Hematopoietic multipotent progenitor cell treated with erythropoietin and hydrocortisone succinate and interleukin-3 and kit ligand, for 4 days (in vitro differentiated cells): Measurements from ENCODE around the gene SPO11.

Experiments used
- DNase-seq: peaks from one replicate; pipeline ENCODE4 v3.0.0-alpha.2; 2015

The SPO11 gene

GRCh38 chr20:57378646-57379262, 49.2 kb downstream of the SPO11 start:
- DNase-seq, result no peak

DNA sequence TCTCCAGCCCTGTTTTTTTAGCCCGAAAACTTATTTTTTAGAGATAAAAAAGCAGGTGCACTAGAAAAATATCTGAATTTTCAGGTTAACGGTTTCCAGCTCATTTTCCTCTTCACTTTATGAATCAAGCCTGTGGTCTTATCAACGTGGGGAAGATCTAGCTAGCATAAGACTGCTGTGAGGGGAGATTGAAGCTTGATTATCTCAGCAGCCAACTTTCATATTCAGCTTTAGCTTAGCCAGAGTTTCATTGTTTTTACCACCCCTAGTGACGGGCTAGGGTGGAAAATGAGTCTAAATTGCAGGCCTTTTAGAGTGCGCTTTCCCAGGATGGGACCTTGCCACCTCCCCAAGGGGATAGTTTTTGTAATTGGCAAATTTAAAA, 49.7 kb downstream of the SPO11 start:
- DNase-seq, result peak; percentile 18

DNA sequence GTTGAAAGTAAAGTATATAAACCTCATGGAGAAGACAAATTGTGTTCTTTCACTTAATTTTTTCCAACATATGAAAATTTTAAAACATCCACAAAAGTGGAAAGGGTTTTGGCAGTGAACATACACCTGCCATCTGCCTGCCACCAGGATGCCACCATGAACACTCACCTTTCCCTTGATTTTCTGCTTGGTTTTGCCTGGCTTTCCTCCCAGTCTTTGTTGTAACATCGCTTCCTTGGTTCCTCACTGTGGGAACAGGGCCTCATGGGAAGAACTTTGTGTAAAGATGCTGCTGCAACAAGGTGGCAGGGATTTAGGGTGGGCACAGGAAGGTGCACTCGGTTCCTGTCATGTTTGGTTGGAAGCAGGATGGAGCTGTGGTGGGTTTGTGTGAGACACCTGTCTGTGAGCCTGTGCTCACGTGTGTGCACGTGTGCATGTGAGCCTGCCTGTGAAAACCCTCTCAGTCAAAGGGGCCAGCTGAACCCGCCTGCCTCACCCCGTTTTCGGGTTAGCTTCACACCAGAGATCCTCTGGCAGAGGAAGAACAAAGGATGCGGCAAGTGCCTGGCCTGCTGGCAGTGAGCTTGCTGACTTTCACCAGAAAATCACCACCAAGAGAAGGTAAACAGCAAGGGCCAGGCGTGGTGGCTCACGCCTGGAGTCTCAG, 50.6 kb downstream of the SPO11 start:
- no peak for DNase-seq

DNA sequence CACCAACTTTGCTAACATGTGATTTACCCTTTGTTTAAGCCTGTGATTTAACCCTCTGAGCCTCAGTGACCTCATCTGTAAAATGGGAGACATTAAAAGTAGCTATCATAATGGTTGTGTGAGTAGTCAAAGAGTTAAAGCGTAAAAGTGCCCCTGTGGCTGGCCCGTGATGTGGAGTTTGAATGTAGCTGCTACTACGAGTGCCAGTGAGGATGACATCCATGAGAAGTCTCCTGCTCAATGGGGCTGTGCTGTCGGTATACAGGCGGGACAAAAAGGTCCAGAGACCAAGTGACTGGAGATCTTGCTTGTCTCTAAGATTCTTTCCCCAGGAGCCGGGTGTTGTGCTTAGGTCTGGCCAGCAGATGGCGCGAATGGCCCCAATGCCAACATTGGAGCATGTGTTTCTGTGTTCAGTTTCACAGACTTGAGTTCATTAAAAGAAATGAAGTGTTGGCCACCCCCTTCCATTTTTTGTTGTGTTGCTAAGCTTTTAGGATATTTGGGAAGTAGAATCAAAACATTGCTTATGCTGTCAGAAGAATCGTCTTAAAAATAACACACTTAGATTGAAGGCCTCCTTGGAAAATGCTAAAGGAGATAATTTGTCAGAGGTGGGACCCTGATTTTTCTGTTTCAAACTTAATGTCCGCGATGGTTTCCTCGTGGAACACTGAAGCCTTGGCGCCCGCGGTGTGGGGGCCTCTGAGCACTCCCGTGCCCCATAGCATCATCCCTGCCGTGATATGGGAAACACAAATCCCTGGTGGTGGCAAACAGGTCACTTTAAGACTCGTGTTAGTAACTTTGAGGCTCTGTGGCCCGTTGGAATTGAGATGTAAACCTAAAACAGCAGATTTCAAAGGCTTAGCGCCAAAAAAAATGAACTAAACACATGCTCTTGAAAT, 52.2 kb downstream of the SPO11 start:
- DNase-seq, result peak; percentile 91

DNA sequence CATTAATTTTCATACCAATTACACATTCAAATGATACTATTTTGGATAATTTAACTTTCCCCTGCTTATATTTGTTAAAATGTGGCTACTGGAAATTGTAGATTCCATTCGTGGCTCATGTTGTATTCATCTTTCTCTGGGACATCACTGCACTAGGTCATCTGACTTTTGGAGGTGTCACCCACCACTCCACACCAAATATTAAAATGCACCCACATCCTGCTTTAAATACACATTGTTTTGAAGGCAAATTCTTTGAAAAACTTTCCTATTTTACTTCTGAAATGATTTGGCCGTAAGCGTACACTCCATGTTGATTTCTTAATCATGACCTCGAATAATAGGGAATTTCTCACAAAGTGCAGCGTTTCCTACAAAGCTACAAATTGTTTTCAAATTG, 52.9 kb downstream of the SPO11 start:
- no peak for DNase-seq

DNA sequence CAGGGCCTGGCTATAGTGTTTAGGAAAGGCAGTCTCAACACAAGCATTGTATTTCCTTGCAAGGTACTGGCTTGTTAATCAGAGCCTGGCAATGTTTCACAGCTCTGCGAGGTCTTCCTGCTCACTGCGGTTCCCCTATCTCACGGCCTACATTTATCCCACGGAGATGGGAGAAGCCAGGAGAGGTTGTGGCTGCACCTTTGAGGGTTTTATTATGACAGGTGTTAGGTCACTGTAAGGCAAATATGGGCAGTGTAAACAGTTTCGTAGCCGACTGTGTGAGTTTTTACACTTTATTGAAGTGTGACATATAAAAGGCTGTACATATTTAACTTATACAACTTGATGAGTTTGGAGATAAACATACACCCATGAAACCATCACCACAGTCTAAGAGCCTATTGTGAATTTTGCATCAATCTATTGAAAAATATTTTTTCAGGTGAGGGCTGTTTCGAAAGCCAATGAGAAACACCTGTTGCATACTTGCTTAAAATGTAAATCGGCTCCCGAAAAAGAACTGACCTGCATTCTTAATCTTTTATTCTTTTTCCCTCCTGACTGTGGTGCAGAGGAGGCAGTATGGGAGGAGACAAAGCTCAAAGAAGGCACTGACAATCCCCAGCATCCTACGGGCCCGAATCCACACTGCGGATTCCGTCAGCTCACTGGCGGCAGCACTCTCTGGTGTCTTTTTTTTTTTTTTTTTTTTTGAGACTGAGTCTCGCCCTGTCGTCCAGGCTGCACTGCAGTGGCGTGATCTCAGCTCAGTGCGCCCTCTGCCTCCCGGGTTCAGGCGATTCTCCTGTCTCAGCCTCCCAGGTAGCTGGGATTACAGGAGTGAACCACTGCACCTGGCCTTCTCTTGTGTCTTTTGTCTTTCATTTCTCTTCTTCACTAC, 54.1 kb downstream of the SPO11 start:
- DNase-seq, result no peak

DNA sequence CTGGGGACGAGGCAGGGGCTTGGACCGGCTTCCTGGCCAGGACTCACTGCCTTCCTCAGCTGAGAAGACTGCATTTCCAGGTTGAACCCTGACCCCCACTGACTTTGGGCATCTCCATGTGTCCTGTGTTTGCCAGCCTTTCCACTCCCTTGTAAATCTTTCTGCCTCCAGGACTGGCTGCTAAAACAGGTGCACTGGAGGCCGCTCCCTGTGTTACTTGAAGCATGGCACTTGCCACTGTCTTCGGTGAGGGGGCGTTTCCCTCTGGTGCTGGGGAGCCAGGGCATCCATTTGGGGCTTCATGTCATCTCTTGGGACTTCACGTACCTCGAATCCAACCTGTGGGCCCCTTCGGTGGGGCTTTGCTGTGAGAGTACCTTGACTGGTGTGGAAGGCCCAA, 54.9 kb downstream of the SPO11 start:
- DNase-seq, result no peak

DNA sequence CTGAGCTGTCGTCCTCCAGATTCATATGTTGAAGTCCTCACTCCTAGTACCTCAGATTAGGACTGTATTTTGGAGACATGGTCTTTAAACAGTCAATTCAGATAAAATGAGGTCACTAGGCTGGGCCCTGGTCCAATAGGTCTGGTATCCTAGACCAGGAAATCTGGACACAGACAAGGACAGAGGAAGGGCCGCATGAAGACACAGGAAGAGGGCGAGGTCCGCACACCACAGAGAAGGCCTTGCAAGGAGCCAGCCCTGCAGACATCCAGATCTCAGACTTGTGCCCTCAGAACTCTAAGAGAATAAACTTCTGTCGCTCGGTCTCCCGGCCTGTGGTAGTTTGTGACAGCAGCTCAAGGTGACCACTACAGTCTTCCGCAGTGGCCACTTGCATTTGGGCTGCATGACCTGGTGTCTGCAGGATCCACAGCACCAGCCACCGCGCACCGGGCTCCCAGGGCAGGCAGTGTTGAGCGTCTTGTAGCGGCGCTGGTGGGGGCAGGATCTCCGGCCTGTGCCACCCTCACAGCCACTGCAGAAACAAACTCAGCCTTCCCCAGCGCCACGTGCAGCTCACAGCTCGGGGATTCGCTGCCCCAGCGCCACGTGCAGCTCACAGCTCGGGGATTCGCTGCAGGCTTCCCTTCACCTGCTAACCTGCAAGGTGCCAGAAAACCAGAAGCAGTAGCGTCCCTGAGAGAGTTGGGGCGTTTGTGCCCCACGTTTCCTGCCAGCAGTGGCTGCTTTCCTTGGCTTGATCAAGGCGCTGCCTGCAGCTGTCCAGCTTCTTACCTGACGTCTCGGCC, 55.6 kb downstream of the SPO11 start:
- peak; percentile 10 for DNase-seq

- no peak for DNase-seq
Measured at GRCh38 chr20:57385940-57386339, 56.3 kb downstream of the SPO11 start.

GRCh38 chr20:57386762-57387161, 57.2 kb downstream of the SPO11 start:
- DNase-seq, result no peak

DNA sequence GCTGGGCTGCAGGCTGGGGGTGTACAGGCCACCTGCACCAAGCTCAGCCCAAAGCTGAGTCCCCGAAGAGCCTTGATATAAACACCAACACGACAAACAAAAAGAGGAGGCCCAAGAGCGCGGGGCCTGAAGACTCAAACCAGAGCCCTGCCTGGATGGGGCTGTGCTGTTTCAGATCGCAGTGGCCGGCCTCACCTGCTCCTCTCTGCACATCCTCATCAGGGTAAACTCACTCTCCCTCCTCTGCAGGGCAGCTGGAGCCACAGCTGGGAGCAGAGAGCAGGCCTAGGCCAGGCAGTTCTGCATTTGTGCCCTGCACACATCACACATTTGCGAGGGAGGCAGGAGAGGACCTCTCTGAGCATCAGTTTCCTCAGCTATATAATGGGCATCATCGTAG, 57.9 kb downstream of the SPO11 start:
- no peak for DNase-seq

- DNase-seq, result no peak
Measured at GRCh38 chr20:57387945-57388371, 58.4 kb downstream of the SPO11 start.

GRCh38 chr20:57388953-57389694, 59.5 kb downstream of the SPO11 start:
- DNase-seq, result peak; percentile 90

- peak; percentile 63 for DNase-seq
Measured at GRCh38 chr20:57389695-57390603, 60.3 kb downstream of the SPO11 start.

DNA sequence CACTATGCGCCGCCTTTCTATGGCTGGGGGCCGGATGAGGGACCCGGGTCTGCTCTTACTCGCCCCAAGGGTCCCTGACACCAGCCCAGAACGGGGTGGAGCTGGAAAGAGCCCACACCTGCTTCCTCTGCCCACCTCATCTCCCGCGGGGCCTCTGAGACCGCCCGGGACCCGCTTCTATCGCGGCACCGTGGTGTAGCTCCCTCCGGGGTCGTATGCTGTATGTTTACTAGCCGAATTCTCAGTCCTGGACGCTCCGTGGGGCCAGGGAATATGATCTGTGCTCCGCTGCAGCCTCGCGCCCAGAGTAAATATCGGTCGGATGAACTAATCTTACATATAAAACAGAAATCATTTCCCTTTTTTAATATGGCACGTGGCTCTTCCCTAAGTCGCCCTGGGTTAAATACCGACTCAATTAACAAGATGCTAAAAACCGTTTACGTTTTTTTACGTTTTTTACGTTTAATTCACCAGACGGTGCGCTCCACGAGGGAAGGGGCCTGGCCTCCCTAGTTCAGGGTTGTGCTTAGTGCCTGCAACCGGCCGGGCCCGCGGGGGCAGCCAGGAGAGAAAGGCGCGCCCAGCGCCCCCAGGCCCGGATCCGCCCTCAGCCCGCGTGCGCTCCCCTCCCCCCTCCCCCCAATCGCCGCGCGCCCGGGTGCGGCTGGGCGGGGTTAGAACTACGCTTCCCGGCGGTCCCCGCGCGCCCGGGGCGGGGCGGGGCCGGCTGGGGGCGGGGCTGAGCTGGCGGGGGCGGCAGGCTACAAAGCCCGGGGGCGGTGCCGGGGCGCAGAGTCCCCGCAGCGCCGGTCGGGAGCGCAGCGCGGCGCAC, 61.2 kb downstream of the SPO11 start, which contains the start of gene RBM38:
Gene RBM38 (plus strand): TSS at position 793 of the 835 bp plus-strand sequence. CDS start 186 bp downstream, outside the sequence.
- DNase-seq, result peak; percentile 87

DNA sequence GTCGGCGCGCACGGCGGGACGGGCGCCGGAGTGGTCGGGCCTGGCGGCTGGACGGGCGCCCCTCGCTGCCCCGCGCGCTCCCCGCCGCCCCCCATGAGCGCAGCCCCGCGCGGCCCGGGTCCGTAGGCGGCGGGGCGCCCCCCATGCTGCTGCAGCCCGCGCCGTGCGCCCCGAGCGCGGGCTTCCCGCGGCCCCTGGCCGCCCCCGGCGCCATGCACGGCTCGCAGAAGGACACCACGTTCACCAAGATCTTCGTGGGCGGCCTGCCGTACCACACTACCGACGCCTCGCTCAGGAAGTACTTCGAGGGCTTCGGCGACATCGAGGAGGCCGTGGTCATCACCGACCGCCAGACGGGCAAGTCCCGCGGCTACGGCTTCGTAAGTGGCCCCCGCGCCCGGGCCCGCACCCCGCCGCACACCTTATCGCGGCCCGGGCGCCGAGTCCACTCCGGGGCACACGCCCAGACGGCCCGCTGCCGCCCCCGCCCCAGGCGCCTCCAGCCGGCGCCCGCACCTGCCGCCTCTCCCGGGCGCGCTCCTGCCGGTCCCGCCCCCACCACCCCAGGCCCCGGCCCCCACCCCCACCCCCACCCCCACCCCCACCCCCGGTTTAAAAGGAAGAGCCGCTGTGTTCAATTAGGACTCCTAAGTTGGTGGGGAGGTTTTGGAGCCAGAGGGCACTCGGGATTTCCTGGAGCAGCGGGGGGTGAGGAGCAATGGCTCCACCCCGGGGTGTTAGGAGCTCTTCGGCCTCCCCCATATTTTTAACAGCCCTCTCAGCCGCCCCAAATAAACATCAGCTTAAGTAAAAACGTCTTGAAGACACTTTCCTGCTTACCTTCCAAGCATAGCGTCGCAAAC, 62.1 kb downstream of the SPO11 start:
- peak; percentile 48 for DNase-seq

DNA sequence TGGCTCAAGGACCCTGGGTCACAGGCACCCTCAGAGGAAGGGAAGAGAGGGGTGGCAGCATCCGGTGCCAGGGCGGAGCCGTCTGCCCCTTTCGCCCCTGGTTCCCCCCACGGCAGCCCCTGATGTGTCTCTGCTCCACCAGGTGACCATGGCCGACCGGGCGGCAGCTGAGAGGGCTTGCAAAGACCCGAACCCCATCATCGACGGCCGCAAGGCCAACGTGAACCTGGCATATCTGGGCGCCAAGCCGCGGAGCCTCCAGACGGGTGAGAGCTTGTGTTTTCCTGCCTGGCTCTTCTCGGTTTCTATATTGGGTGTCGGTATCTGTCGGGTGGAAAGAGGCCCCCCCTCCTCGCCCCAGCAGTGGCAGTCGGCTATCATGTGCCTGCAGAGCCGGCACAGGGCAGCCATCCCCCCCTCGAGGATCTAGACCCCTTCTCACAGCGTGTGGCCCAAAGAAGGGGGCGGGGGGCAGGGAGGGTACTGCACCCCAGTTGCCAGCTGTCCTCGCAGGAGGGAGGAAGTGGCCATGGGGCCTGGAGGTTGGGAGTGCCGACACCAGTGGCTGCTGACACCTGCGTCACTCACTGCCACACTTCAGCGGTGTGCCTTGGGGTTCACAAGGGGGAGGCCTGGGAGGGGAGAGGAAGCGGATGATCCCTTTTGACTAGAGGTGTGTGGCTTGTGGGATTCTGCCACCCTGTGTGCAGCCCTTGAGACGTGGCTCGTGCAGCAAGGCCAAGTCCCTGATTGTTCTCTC, 63.1 kb downstream of the SPO11 start:
- peak; percentile 73 for DNase-seq
